ENCODE data around the gene CCDC63. TPM values are rescaled to one million over a fixed set of nuclear protein-coding genes. Genes with fewer than 3 reads are reported as not detected.

Gene CCDC63
- polyA plus RNA-seq, 3 donors, result 0.22 TPM; not detected in 2

- no peaks in the 10 kb centered on the region for H3K79me2 ChIP-seq (ENCODE audit: insufficient read depth, low read length)
- no peaks in the 10 kb centered on the region for H3K27me3 ChIP-seq (ENCODE audit: control insufficient read depth in 2 of 2, insufficient read depth in 2 of 2, low read length in 2 of 2)
- DNase-seq, result no peak
- no peaks in the 10 kb centered on the region for H3K4me1 ChIP-seq (ENCODE audit: control insufficient read depth in 1 of 2, insufficient read depth in 2 of 2, low read length in 2 of 2)
- no peak overlapping the region for H3K4me3 ChIP-seq (replicated peaks in 1 of 3; ENCODE audit: low read depth in 2 of 3, low read length in 3 of 3)
- intact Hi-C loops (cut with micrococcal nuclease), result no loop called here
- no peaks in the 10 kb centered on the region for H3K9me3 ChIP-seq (replicated peaks in 1 of 2; ENCODE audit: control insufficient read depth in 1 of 2, insufficient read depth in 1 of 2, low read length in 2 of 2)
- H3K9ac ChIP-seq (ENCODE audit: insufficient read depth, low read length, poor library complexity, severe bottlenecking), result no peak overlapping the region
- H3K4me3 Mint-ChIP-seq, result no peak overlapping the region
- no peak overlapping the region for H3K27ac Mint-ChIP-seq
- no peaks in the 10 kb centered on the region for H3K36me3 ChIP-seq (replicated peaks in 1 of 2; ENCODE audit: control insufficient read depth in 1 of 2, insufficient read depth in 2 of 2, low read length in 2 of 2)
- no peaks in the 10 kb centered on the region for H3K36me3 Mint-ChIP-seq
- H3K27ac ChIP-seq (ENCODE audit: low read depth in 1 of 2, low read length in 2 of 2), result no peak overlapping the region
- no peaks in the 10 kb centered on the region for H3K9me3 Mint-ChIP-seq
- peaks cover 12% of the 10 kb centered on the region for H3K4me1 Mint-ChIP-seq
- no peak overlapping the region for H2AFZ ChIP-seq (ENCODE audit: insufficient read depth, low read depth, low read length, poor library complexity, severe bottlenecking)
- peaks cover 0 to 4% (median 0%) of the 10 kb centered on the region in 3 donors for H3K27me3 Mint-ChIP-seq (ENCODE audit: low read depth in 3 of 3)
- H4K20me1 ChIP-seq (ENCODE audit: insufficient read depth, low read length), result no peaks in the 10 kb centered on the region
- no CpG with 5 or more reads among the region's 3 CpGs for WGBS (ENCODE audit: insufficient coverage)
- H3K4me2 ChIP-seq (replicated peaks; ENCODE audit: extremely low read depth, low read length, poor library complexity, severe bottlenecking), result no peak overlapping the region
- TF ChIP-seq CTCF (IDR thresholded peaks at IDR 0.05), result no peak
Measured at GRCh38 chr12:110906083-110906482, 59.3 kb downstream of the CCDC63 start.

- H3K4me1 ChIP-seq (ENCODE audit: control insufficient read depth in 1 of 2, insufficient read depth in 2 of 2, low read length in 2 of 2), result no peaks in the 10 kb centered on the region
- no peak overlapping the region for H3K4me3 ChIP-seq (replicated peaks in 1 of 3; ENCODE audit: low read depth in 2 of 3, low read length in 3 of 3)
- Mint-ChIP-seq H3K27me3 (ENCODE audit: low read depth in 3 of 3) (peaks cover 0 to 4% (median 0%) of the 10 kb centered on the region in 3 donors), H3K4me1 (peaks cover 12% of the 10 kb centered on the region), H3K9me3 (no peaks in the 10 kb centered on the region), H3K27ac (no peak overlapping the region), H3K36me3 (no peaks in the 10 kb centered on the region), H3K4me3 (no peak overlapping the region)
- H3K9me3 ChIP-seq (replicated peaks in 1 of 2; ENCODE audit: control insufficient read depth in 1 of 2, insufficient read depth in 1 of 2, low read length in 2 of 2), result no peaks in the 10 kb centered on the region
- WGBS (ENCODE audit: insufficient coverage), result 89% methylated on average over 2 of the region's 5 CpGs
- no peak overlapping the region for H3K9ac ChIP-seq (ENCODE audit: insufficient read depth, low read length, poor library complexity, severe bottlenecking)
- DNase-seq, result no peak
- no peaks in the 10 kb centered on the region for H3K79me2 ChIP-seq (ENCODE audit: insufficient read depth, low read length)
- H3K36me3 ChIP-seq (replicated peaks in 1 of 2; ENCODE audit: control insufficient read depth in 1 of 2, insufficient read depth in 2 of 2, low read length in 2 of 2), result no peaks in the 10 kb centered on the region
- TF ChIP-seq CTCF (IDR thresholded peaks at IDR 0.05), result no peak
- intact Hi-C loops (cut with micrococcal nuclease), result no loop called here
- H3K27me3 ChIP-seq (ENCODE audit: control insufficient read depth in 2 of 2, insufficient read depth in 2 of 2, low read length in 2 of 2), result no peaks in the 10 kb centered on the region
- H4K20me1 ChIP-seq (ENCODE audit: insufficient read depth, low read length), result no peaks in the 10 kb centered on the region
- no peak overlapping the region for H2AFZ ChIP-seq (ENCODE audit: insufficient read depth, low read depth, low read length, poor library complexity, severe bottlenecking)
- H3K4me2 ChIP-seq (replicated peaks; ENCODE audit: extremely low read depth, low read length, poor library complexity, severe bottlenecking), result no peak overlapping the region
- no peak overlapping the region for H3K27ac ChIP-seq (ENCODE audit: low read depth in 1 of 2, low read length in 2 of 2)
Measured at GRCh38 chr12:110906516-110906915, 59.7 kb downstream of the CCDC63 start.

All from CD14-positive monocyte (primary cell).